ENCODE results near the gene GYS2. TPM values are rescaled to one million over a fixed set of nuclear protein-coding genes. Genes with fewer than 3 reads are reported as not detected.

GYS2 gene
- total RNA-seq, 1 donor from 2014 or later = 0.98 TPM

GRCh38 chr12:21614506-21614905, 9.9 kb upstream of the GYS2 start:
- Histone ChIP-seq H3K9me3 (no peaks in the 10 kb centered on the region), H3K27ac (no peak overlapping the region), H3K27me3 (no peaks in the 10 kb centered on the region), H3K4me3 (no peak overlapping the region), H3K4me1 (peaks cover 6% of the 10 kb centered on the region), H3K36me3 (no peaks in the 10 kb centered on the region)
- no peak for DNase-seq (ENCODE audit: extremely low spot score in 2 of 2)
- intact Hi-C loops (cut with DNase I) = no loop called here
- TF ChIP-seq CTCF (IDR thresholded peaks at IDR 0.05) = no peak
- no peak for TF ChIP-seq POLR2AphosphoS5 (IDR thresholded peaks at IDR 0.05; ENCODE audit: insufficient read depth in 1 of 2, low read depth in 1 of 2)
- no peak for TF ChIP-seq POLR2A (IDR thresholded peaks at IDR 0.05)

DNA sequence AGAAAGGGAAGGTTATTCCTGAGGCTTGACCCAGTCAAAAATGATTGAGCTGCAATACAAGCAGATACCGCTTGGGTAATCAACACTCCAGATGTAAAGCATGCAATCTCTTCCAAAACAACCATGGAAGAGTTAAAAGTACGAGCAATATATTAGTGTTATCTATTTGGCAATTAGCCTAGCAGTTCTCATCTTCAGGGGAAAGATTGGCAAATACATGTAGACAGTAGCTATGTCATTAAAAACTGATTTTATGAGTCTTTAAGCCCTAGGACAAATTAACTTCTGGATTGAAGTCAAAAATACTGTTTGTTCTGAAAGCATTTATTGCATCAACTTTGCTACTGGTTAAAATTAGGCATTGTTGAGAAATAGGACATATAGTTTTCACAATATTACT, 9.3 kb upstream of the GYS2 start:
- no peaks in the 10 kb centered on the region for H3K27me3 ChIP-seq
- H3K36me3 ChIP-seq = no peaks in the 10 kb centered on the region
- peaks cover 6% of the 10 kb centered on the region for H3K4me1 ChIP-seq
- intact Hi-C loops (cut with DNase I) = no loop called here
- DNase-seq (ENCODE audit: extremely low spot score in 2 of 2) = no peak
- H3K9me3 ChIP-seq = no peaks in the 10 kb centered on the region
- H3K27ac ChIP-seq = no peak overlapping the region
- TF ChIP-seq CTCF (IDR thresholded peaks at IDR 0.05) (no peak), POLR2AphosphoS5 (IDR thresholded peaks at IDR 0.05; ENCODE audit: insufficient read depth in 1 of 2, low read depth in 1 of 2) (no peak)
- no peak overlapping the region for H3K4me3 ChIP-seq

DNA sequence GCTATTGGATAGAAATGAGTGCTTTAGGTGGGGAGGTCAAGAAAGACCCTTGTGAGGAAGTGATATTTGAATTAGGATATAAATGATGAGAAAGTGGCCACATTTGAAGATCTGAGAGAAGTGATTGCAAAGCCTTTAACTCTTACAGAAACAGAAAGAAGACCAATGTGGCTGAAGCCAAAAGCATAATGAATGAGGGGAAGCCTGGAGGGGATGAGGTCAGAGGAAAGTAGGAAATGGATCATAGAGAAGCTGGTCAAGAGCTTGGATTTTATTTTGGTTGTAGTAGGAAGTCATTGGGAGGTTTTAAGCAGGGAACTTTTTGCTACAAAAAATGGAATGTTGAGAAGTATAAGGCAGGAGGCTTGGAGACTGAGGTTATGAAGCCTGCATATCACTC, 3.5 kb upstream of the GYS2 start:
- no peak overlapping the region for H3K4me3 ChIP-seq
- H3K4me1 ChIP-seq = no peaks in the 10 kb centered on the region
- TF ChIP-seq POLR2A (IDR thresholded peaks at IDR 0.05) (no peak), POLR2AphosphoS5 (IDR thresholded peaks at IDR 0.05; ENCODE audit: insufficient read depth in 1 of 2, low read depth in 1 of 2) (no peak), CTCF (IDR thresholded peaks at IDR 0.05) (no peak)
- H3K9me3 ChIP-seq = no peaks in the 10 kb centered on the region
- H3K36me3 ChIP-seq = no peaks in the 10 kb centered on the region
- H3K27ac ChIP-seq = no peak overlapping the region
- DNase-seq (ENCODE audit: extremely low spot score in 2 of 2) = no peak
- no peaks in the 10 kb centered on the region for H3K27me3 ChIP-seq
- intact Hi-C loops (cut with DNase I) = loop anchor here (10.0 kb wide), 1 partner anchor 77 kb away; no protein-coding TSS in a partner anchor

DNA sequence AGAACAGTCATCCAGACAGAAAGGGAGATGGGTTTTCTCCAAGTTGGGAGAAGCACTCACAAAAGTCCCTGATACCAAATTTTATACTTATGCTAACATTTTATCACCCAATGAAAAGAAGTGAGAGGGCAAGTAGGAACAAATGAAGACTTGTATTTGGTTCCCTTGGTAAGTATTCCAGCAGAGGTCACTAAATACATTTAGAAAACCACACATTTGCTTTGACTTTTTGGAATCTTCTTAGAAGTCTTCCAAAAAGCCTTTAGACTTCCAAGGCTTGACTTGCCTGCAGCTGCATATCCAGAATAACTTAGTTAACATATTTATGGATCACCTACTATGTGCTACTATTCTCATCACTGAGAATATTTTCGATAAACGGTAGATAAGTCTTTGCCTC, 3.1 kb upstream of the GYS2 start:
- Histone ChIP-seq H3K36me3 (no peaks in the 10 kb centered on the region), H3K4me1 (no peaks in the 10 kb centered on the region), H3K27ac (no peak overlapping the region), H3K9me3 (no peaks in the 10 kb centered on the region), H3K27me3 (no peaks in the 10 kb centered on the region), H3K4me3 (no peak overlapping the region)
- no peak for TF ChIP-seq CTCF (IDR thresholded peaks at IDR 0.05)
- TF ChIP-seq POLR2AphosphoS5 (IDR thresholded peaks at IDR 0.05; ENCODE audit: insufficient read depth in 1 of 2, low read depth in 1 of 2) = no peak
- TF ChIP-seq POLR2A (IDR thresholded peaks at IDR 0.05) = no peak
- DNase-seq (ENCODE audit: extremely low spot score in 2 of 2) = no peak
- intact Hi-C loops (cut with DNase I) = loop anchor here (10.0 kb wide), 1 partner anchor 77 kb away; no protein-coding TSS in a partner anchor

DNA sequence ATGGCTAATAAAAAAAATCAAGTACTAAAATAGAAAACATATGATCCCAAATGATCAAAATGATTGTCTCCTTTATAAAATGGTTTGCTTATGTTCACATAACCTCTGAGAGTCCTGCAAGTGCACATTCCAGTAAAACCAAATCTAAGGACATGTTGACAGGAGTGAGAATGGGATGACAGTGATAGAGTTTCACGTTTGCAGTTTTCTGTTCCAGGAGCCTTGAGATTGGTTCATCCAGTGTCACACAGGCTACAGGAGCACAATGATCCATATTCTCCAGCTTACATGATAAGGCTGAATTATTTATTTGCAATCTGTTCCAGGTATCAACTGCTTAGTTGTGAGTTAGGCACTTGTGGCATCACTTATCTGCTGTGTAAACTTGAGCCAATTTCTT, 1.5 kb upstream of the GYS2 start:
- Histone ChIP-seq H3K9me3 (no peaks in the 10 kb centered on the region), H3K4me3 (no peak overlapping the region), H3K36me3 (no peaks in the 10 kb centered on the region), H3K27ac (no peak overlapping the region), H3K4me1 (no peaks in the 10 kb centered on the region), H3K27me3 (no peaks in the 10 kb centered on the region)
- intact Hi-C loops (cut with DNase I) = loop anchor here (10.0 kb wide), 1 partner anchor 79 kb away; no protein-coding TSS in a partner anchor
- TF ChIP-seq POLR2AphosphoS5 (IDR thresholded peaks at IDR 0.05; ENCODE audit: insufficient read depth in 1 of 2, low read depth in 1 of 2) (no peak), POLR2A (IDR thresholded peaks at IDR 0.05) (no peak), CTCF (IDR thresholded peaks at IDR 0.05) (no peak)
- DNase-seq (ENCODE audit: extremely low spot score in 2 of 2) = no peak
